ENCODE measurements around the gene CC2D2B.
"Not testable (repeated sequence)": the region's sequence is repeated elsewhere in the genome, so short reads cannot be mapped to it uniquely, and the experiment has no call there.

Gene CC2D2B

DNA sequence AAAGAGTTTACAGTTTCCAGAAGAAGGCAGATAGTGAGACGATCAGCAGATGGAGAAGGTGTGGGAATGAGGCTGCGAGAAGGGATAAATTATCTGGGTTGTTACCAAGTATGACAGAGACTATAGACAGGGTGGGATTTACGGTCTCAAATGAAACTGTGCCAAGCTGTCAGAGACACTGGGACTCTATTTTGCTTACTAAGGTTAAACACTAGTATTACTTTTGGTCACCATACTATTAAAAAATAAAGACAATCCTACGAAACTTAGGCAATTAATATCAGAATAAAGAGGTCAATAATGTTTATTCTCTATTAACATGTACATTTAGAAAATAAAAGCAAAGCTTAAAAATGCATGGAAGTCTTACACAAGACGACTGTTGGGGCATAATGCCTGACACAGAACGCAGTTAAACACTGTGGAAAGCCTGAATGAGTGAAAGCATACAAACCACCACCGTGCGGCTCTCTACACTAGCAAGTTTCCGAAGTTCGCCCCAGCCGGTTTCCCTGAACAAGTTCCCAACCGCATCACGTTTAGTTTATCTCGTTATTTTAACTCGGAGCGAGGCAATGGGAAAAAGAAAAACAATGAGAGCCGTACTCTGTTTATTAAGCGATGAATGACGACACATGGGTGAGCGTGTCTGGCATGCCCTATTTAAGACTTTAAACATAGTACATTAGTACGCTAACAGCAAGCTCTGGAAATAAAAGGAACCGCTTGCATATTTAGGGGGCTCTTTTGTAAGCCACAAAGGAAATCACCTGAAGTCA is 909 bp upstream of the CC2D2B start:
- peak; percentile 9 for DNase-seq

GRCh38 chr10:95908450-95908849 is 675 bp downstream of the CC2D2B start:
- no peak for DNase-seq

- DNase-seq, result no peak
Observed at GRCh38 chr10:95909561-95909960, 1.8 kb downstream of the CC2D2B start.

- not testable (repeated sequence) for DNase-seq
Observed at GRCh38 chr10:95916039-95916438, 8.3 kb downstream of the CC2D2B start.

DNA sequence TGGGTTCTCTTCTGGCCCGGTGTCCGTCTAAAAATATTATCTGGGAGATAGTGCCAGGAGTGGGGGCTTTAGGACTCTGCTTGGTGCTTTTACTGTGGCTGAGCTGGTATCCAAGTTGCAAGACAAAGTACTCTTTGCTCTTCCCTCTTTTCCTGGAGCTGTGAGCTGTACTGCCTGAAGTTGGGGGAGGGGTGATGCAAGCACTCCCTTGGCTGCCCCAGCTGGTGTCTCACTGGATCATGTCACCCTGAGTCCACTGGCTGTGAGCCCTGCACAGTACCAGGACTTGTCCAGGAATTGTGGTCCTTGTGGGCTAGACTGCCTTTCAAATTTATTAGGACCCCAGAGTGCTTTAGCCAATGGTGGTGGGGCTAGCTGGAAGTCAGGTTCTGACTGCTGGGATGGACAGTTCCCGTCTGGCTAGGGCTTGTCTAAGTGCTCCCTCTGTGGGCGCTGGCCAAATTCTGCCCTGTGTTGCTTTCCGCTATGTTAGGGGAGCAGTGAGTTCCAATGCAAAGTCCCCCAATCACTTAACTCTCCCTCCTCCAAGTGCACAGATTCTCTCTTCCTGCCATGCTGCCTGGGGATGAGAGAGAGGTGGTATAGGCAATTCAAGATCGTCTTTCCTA is 13.1 kb downstream of the CC2D2B start:
- DNase-seq, result no peak

GRCh38 chr10:95925033-95925432 is 17.3 kb downstream of the CC2D2B start:
- no peak for DNase-seq

- DNase-seq, result no peak
Observed at GRCh38 chr10:95935429-95935828, 27.7 kb downstream of the CC2D2B start.

DNA sequence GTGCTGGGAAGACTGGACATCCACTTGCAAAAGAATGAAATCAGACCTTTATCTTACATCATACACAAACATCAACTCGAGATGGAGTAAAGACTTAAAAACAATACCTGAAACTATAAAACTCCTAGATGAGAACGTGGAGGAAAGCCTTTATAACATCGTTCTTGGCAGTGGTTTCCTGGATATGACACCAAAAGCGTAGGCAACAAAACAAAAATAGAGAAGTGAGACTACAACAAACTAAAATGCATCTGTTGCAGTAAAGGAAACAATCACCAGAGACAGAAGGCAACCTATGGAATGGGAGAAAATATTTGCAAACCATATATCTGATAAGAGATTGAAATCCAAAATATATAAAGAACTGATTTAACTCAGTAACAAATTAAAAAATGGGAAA is 33.3 kb downstream of the CC2D2B start:
- DNase-seq, result no peak

GRCh38 chr10:95963202-95963990 is 55.6 kb downstream of the CC2D2B start:
- no peak for DNase-seq

DNA sequence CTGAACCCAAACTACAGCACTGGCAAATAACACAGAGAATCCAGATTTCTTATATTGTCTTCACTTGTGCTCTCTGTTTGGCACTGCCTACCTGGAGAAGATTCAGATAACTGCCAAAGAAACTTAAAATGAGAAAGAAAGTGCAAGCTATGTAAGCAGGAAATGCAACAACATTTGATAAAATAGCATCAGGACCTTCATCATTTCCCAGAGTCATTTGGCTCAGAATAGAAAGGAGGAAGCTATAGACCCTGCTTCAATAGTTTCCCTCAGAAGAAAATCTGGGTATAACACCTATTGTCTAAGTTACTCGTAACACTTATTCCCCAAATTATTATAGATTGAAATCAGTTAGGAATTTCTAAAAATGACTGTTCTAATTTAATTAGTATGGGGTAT is 56.2 kb downstream of the CC2D2B start:
- no peak for DNase-seq

GRCh38 chr10:95964756-95965155 is 57.0 kb downstream of the CC2D2B start:
- DNase-seq, result no peak

DNA sequence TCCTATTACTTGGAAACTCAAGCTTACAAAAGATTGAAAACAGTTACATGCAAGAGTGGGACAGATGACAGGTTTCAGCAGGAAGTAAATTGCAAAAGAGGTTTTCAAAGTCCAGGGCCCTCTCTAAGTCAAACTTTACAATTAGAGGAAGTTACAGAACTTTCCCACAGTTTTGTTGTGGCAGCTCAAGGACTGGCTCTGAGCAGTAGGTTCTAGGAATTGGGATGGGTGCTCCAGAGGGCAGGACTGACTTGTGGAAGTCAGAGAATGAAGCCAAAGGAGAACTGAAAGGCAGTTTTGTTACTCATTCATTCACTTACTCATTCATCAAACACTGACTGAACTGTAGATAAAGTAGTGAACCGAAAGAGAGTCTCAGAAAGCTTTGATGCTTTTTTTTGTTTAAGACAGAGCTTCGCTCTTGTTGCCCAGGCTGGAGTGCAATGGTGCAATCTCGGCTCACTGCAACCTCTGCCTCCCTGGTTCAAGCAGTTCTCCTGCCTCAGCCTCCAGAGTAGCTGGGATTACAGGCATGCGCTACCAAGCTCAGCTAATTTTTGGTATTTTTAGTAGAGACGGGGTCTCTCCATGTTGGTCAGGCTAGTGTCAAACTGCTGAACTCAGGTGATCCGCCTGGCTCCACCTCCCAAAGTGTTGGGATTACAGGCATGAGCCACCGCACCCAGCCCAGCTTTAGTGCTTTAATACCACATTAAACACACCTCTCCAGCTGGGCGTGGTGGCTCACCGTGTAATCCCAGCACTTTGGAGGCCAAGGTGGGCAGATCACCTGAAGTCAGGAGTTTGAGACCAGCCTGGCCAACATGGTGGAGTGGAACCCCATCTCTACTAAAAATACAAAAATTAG is 68.8 kb downstream of the CC2D2B start:
- no peak for DNase-seq

DNA sequence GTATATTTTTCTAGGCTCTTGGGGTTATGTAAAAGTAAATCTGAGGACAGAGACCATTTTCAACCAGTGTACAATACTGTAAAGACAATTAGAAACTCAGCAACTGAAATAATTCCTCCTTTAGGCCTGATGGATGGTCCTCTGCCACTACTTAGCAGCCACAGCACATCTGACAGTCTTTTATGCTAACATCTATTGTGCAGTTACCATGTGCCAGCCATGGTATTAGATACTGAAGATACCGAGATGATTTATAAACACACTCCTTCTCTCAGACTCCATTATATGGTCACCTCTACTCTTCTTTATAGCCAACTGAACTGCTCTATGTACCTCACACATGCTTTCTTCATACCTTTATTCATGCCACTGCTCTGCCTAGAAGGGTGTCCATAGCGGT is 74.4 kb downstream of the CC2D2B start:
- DNase-seq, result no peak

DNA sequence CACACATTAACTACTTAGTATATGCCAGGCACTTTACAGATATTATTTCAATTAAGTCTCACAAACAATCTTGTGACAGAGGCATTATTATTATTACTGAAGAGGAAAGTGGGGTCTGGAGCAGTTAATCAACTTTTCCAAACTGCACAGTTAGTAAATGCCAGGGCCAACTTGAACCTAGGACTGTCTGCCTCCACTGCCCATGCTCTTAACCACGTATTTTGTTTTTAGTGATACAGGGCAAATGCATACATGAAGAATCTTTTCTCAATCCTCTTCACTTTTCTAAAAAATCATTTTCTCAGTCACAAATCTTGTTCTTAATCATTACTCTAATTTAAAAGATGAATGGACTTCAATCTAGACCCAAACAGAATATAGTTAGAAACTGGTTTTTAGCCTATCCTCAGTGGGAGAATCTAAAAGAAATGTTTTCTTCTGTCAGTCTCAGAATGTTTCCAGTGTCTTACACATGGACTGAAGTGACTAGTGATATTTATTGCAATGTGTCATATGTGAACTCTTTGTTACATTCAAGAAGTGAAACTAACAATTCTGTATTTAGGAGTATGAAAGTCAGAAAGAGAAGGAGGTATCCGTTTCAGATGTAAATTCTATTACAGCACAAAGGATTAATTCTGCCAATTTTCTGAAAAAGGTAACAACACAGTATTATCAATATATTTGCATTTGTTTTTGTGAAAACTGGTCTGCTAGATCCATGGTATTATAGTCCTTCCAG is 80.1 kb downstream of the CC2D2B start:
- no peak for DNase-seq

DNA sequence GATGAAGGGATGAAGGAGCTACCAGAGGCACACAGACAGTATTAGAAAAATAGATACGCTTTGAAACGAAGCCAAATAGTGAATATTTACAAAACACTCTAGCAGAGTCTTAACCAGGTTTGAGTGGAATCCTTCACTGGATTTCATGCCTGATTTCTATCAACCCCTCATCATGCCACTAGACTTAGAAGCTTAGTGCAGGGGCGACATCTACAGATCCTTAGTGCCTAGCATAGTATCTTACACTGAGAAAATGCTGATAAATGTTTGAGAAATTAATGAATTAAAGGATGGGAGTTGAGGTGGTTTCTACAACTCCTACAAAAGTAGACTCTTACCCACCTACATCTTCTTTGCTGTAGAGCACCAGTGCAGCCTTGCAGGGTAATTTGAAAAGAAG is 80.9 kb downstream of the CC2D2B start:
- no peak for DNase-seq

DNA sequence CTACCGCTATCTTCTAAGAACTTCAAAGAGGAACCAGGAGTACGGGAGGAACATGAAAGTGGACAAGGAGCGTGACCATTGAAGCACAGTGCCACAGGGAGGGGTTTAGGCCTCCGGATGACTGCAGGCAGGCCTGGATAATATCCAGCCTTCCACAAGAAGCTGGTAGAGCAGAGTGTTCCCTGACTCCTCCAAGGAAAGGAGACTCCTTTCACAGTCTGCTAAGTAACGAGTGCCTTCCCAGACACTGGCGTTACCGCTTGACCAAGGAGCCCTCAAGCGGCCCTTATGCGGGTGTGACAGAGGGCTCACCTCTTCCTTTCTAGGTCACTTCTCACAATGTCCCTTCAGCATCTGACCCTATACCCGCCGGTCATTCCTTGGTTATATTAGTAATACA is 86.6 kb downstream of the CC2D2B start:
- not testable (repeated sequence) for DNase-seq

DNA sequence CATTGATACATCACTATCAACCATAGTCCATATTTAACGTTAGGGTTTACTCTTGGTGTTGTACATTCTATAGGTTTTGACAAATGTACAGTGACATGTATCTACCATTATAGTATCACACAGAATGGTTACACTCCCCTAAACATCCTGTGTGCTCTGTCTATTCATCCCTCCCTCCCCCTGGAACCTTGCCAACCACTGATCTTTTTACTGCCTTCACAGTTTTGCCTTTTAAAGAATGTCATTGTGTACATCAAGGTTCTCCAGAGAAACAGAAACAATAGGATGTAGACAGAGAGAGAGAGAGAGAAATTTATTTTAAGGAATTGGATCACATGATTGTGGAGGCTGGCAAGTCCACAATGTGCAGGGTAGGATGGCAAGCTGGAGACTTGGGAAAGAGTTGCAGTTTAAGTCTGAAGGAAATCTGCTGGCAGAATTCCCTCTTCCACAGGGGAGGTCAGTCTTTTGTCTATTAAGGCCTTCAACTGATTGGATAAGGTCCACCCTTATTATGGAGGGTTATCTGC is 90.5 kb downstream of the CC2D2B start:
- DNase-seq, result no peak

- DNase-seq, result no peak
Observed at GRCh38 chr10:96013956-96014355, 106.2 kb downstream of the CC2D2B start.

DNA sequence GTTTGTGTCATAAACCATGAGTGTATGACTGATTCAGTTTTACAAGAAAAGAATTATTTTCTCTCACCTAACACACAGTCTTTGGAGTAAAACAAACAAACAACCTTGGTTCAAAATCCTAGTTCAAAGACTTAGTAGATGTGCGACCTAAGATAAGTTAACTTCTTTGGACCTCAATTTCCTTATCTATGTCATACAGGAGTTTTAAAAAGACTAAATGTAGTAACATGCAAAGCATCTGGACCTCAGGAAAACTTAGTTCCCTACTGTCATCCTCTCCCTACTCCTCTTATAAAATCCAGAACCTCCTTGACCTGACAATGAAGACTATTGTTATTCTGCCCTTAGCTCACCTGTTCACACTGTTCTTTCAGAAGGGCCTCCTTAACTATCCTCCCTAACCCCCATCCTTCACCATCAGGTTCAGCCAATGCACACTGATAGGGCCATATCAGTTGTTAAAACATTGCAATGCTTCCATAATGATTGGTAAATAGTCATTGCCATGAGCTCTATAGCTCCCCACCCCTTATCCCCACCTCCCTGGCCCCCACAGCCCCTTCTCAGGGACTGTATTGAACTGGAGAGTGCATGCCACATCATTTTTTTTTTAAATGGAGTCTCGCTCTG is 106.8 kb downstream of the CC2D2B start:
- DNase-seq, result no peak

- DNase-seq, result peak; percentile 30
Observed at GRCh38 chr10:96017191-96017687, 109.5 kb downstream of the CC2D2B start.

- DNase-seq, result no peak
Observed at GRCh38 chr10:96021332-96021731, 113.6 kb downstream of the CC2D2B start.
